Activated CD4-positive, alpha-beta T cell treated with anti-CD3 and anti-CD28 coated beads, Interleukin-2, Interleukin-4, amounts not matched to agents 100 ng/mL and 50 ng/mL, durations not matched to agents 16 hours and 8 hours (primary cell): ENCODE results near the gene ROBO1.
"Not testable (repeated sequence)": the region's sequence is repeated elsewhere in the genome, so short reads cannot be mapped to it uniquely, and the experiment has no call there.

Experiments
- DNase-seq: peaks from one replicate; pipeline ENCODE4 v3.0.0-alpha.2; 2020; ENCODE audit warnings: low spot score

ROBO1 gene

DNA sequence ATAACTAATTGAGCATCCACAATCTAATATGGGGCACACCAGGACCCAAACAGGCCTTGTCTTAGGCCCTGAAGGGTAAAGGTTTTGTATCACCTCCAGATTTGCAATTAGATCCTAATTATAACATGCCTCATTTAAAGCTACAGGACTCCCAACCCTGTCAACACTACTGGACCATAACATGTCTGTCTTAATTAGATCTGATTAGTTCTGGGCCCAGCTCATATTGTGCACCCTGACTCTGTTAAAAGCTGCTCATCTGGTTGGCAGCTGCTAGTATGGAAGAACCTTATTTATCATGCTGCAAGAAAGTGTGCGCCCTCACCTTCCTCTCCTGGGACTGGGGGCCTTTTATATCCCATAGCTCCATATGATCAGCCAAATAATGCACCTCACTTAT is 457.8 kb downstream of the ROBO1 start:
- DNase-seq = no peak

DNA sequence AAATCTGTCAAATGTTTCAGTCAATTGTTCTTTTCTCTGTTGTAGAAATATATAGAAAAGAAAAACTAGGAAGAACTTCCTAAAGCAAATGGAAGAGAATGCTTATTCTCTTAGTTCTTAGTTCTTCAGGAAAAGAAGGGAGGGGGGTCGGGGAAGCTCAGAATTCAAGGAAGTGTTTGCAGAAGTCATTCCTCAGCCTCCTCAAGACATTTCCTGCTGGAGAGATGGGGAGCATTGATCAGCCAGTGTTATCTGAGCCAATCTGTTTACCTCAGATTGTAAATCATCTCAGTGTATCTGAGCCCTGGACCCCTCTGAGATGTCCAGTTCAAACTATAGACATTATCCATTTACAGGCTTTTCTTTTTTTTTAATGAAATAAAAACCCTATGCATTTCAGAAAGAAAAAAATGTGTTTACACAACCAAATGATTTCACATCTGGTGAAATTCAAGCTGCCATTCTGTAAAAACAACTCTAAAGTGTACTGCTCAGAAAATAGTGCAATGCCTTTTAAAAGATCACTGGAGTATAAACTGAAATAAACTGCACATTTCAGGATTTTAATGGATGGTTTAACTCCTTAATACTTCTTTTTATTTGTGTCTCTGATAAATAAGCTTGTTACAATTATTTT is 460.7 kb downstream of the ROBO1 start:
- DNase-seq = no peak

DNA sequence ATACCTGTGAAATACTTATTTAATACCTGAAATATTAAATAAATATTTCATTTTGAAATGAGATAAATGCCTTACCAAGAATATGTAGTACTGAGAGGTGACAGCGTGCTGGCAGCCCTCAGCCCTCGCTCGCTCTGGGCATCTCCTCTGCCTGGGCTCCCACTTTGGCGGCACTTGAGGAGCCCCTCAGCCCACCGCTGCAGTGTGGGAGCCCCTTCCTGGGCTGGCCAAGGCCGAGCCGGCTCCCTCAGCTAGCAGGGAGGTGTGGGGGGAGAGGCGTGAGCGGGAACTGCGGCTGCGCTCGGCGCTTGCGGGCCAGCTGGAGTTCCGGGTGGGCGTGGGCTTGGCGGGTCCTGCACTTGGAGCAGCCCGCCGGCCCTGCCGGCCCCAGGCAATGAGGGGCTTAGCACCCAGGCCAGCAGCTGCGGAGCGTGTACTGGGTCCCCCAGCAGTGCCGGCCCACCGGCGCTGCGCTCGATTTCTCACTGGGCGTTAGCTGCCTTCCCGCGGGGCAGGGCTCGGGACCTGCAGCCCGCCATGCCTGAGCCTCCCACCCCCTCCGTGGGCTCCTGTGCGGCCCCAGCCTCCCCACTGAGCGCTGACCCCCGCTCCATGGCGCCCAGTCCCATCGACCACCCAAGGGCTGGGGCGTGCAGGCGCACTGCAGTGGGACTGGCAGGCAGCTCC is 467.7 kb downstream of the ROBO1 start:
- DNase-seq = not testable (repeated sequence)

DNA sequence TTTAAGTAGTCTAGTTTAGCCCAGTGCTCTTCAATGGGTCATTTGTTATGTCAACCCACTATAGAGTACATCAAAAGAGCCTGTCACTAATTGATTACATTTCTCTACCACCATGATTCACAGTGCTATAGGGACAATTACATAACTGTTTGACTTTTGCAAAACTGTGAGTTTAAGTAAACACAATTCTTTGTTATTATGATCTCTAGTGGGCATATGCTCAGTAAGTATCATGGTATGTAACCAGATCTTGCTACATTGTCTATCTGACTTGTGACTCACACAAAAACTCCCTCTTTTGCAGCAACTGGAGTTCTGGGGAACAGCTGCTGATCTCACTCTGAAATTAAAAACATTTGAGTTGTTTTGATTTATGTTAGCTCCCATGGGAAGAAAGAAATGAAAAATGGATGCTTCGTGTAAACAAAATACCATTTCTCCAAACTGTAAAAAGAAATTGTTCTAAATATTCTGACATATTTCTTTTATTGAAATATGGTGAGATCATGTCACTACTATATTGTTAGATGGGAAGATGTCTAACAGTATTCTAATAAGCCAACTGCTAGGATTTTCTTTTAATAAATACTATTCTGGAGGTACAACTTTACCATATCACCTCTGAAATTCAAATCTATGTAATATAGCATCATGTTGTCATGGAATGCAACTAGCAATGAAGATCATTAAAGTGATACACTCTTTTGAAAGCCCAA is 470.4 kb downstream of the ROBO1 start:
- DNase-seq = no peak

DNA sequence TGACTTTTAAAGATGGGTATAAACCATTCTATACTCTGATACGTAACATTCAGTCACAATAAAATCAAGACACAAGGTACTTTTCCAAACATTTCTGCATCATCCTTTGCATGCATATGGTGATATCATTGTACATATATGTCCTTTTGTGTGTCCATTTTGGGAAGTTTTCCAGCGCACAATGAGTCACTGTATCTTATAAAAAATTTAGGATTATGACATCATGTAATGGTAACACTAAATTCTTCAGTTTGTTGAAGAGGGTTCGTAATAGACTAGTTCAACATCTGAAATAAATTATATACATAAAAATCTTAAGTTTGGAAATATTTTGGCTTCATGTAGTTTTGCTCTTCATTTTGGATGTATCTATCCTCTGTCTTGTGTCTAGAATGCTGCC is 480.9 kb downstream of the ROBO1 start:
- no peak for DNase-seq

DNA sequence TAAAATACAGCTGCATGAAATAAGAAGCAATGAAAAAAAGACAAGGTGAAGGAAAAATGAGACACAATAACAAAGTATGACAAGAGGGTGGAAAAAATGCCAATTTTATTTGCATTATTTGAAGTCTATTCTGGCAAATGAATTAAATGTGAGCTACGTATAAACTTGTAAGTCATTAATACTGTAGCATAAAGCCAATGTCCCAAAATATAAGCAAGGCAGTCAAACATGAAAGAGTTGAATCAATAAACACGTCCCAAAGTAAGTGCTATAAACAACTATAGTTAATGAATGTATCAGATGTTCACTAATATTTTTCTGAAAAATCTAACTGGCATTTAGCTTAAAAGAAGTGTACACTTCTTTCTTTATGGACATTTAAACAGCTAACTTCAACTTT is 481.9 kb downstream of the ROBO1 start:
- no peak for DNase-seq

DNA sequence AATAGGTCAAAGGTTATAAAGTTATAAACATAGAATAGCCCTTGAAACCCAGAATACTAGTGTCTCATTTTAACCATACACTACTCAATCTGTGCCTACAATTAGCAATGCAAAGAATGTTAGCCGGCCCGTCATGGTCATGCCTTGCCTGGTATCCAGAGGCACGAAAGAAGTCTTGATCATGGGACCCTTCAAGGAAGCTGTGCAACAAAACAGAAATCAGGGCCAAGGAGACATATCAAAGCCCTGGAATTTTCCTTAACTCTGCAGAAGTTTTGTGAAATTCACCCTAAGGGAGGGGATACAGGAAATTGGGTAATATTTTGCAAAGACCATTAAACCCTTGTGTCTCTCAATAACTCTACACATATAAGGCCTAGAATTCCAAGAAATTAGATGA is 482.4 kb downstream of the ROBO1 start:
- DNase-seq = no peak

DNA sequence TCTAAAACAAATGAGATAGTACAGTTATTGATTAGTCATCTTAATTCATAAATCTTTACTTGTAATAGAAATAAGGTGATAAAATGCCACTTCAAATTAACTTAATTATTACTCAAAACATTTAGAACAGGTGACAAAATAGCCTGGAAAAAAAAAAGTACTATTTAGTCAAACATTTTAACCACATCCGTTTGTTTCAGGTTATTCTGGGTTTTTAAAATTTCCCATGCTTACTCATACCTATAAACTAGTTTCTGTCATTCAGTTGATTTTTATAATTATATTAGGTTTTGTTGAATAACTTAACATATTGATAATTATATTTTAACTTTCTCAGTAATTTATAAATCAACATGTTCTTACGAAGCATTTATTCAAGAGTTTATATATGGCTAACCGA is 483.0 kb downstream of the ROBO1 start:
- no peak for DNase-seq

DNA sequence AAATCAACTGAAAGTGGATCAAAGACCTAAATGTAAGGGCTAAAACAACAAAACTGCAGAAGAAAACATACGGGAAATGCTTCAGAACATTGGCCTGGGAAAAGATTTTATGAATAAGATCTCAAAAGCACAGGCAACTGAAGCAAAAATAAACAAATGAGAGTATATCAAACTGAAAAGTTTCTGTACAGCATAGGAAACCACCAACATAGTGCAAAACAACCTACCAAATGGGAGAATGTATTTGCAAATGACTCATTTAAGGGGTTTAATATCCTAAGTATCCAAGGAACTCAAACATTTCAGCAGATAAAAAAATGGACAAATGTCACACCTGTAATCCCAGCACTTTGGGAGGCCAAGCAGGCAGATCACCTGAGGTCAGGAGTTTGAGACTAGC is 489.1 kb downstream of the ROBO1 start:
- no peak for DNase-seq

DNA sequence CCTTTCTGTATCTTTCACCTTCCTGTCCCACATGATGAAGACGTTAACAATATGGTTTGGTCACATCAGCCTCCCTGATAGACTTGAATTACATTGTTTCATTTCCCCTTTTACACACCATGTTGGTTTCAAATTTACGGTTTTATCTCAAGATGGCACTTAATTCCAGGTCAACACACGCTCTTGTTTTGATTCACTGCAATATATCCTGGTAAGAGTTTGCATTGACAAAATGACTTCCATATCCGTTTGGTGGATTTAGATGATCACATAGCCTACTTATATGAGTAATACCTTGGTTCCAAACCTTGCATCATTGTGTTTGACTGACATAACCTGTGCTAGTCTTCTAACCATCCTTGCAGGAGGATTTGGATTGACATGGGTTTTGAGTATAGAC is 499.4 kb downstream of the ROBO1 start:
- no peak for DNase-seq

DNA sequence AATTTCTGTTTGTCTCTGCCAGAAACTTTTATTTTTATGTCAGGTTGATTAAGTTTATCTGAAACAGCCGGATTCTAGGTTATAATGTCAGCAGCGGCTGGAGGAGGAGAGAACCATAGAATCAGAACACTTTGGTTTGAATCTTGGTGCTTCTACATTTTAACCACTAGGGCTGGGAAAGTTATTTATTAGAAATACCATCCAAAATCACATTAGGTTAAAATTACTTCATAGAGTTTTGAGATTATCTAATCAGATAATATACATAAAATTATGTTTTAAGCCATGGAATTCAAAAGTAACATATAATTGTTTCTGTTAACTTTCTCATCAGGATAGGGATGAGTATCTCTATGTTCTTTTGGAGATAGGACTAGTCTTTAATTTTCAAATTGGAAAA is 502.9 kb downstream of the ROBO1 start:
- DNase-seq = no peak

DNA sequence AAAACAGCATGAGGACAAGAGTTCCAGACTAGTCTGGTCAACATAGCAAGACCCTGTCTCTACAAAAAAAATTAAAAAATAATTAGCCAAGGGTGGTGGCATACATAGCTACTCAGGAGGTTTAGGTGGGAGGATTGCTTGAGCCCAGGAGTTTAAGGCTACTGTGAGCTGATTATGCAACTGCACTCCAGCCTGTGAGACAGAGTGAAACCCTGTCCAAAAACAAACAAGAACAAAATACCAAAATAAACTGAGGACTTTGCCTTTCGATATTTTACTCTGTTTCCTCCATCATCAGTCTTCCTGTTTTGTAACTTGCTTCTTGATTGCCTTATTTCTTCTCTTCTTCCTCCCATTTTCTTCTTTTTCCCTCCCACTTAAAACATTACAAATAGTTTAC is 504.4 kb downstream of the ROBO1 start:
- DNase-seq = no peak

DNA sequence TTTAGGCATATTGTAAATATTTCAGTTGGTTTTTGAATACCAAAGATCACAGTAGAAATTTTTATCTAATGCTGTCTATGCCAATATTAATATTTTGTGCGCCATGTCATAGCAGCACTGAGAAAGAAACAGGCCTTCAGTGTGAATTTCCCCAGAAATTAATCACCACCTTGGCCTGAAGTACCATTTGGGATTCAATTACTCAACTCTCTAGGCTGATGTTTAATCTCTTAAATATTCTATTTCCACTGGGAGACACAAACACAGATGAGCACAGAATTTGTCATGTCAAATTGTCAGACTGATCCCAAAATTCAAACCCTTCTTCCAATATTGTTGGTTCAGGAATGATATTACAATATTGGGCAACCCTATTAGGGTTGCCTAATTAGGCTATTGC is 509.3 kb downstream of the ROBO1 start:
- DNase-seq = no peak

DNA sequence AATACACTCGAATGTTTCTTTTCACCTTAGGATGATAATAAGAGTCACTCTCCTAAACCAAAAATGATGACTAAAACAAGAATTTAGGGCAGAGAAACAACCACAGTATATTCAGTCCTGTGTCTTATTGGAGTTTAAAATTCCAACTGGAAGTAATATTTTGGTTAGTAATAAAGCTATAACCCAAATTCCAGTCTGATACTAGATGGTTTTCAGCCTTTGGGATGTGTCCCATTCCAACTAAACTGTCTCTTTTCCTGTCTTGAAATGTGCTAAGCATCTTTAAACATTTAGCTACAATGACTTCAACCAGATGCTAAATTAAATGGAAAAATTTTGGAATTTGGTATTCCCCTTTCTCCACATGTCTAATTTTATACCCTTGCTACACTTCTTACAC is 510.0 kb downstream of the ROBO1 start:
- no peak for DNase-seq

DNA sequence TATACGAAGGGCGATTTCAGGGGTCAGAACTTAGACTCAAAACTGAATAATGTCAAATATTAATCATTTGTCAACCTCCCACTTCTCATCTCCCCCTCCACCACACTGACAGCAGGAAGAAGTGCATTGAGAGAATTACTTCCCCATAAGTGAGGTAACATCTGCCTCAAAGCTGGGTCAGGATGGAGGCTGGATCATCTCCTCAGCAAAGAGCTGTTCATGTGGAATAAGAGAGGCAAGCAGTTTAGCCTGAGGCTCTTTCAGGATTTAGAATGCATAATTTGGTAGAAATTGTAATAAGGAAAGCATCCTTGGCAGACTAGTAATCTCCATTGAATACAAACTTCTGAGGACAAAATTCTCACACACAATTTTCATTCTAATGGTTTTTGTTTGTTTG is 512.1 kb downstream of the ROBO1 start:
- DNase-seq = no peak

DNA sequence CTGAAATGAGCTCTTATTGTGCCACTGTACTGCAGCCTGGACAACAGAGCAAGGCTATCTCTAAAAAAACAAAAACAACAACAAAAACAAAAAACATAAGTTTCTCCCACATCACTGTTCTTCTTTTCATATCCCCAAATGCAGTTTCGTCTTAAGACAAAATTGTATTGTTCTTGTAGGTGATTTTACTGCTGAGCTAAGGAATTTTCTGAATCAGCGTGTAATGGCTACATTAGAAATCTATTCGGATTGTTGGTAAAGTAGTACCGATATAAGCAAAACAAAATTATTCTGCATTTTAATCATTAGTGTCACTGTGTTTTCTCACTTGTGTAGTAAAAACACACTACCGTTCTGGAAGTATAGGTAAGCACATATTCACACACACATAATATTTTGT is 512.5 kb downstream of the ROBO1 start:
- no peak for DNase-seq

DNA sequence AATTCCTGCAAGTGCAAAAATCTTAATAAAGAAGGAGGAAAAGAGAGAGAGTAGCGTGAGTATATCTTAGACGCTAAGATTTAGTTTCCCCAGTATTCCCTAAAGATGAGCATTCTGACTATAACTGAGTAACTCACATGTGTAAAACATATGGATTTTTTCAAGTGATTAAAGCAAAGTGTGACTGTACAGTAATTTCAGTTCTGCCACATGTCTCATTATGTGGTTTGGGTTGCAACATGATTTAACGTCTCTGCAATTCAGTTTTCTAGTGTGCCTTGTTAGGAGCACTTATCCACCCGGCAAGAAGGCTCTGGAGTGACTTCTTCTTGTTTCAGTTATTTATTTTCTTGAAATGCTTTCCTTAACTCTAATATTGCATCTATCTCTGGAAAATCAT is 514.1 kb downstream of the ROBO1 start:
- DNase-seq = no peak

DNA sequence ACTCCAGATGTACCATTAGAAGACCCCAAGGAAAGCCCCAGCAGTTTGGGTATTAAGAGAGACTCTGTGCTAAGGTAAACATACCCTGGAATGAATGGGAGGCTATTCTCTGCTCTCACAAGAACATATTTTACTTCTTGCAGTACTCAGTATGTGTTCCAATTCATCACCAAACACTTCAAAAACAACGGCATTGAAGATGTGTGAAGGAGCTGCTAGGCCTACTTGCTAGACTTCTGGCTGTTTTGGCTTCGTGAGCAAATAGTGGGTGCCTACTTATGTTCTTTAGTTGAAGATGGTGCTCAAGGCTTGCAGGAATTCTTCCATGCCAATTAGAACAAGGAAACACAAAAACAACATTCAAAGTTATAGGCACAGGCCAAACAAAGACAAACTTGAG is 514.5 kb downstream of the ROBO1 start:
- no peak for DNase-seq

DNA sequence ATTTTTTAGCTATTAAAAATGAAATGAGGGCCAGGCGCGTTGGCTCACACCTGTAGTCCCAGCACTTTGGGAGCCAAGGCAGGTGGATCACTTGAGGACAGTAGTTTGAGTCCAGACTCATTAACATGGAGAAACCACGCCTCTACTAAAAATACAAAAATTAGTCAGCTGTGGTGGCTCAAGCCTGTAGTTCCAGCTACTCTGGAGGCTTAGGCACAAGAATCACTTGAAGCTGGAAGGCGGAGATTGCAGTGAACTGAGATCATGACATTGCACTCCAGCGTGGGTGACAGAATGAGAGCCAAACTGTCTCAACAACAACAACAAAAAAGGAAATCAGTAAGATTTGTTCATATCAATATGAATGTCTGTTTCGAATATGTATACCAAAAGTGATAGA is 517.1 kb downstream of the ROBO1 start:
- DNase-seq = no peak

DNA sequence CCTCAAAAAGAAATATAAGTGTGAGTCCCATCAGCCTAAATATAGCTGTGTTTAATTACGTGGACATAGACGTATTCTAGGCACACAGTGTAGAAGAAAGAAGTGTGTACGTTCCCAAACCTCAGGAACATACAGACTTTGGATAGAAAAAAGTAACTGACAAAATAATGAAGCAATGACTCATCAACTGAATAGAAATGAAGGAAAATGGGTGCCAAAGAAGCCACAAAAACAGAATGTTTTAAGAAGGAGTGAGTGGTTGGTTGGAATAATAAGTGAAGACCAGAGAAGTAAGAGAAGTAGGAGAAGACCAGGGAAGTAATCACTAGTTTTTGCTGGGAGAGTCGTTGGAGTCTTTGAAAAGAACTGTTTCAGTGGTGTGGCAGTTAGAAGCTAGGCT is 518.1 kb downstream of the ROBO1 start:
- DNase-seq = no peak

DNA sequence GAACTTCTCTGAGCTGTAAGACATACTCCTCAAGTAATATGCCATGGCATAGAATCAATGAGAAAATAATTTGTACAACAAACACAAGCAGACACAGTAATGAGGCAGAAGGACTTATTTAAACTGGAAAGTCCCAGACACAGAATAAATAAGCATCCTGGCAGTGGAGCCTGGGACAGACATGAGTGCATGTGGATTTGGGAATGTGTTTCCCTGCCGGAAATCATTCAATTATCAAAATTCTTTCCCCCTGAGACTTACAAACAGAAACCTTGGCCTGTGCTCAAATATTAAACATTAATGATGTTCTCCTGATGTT is 520.1 kb downstream of the ROBO1 start:
- no peak for DNase-seq

DNA sequence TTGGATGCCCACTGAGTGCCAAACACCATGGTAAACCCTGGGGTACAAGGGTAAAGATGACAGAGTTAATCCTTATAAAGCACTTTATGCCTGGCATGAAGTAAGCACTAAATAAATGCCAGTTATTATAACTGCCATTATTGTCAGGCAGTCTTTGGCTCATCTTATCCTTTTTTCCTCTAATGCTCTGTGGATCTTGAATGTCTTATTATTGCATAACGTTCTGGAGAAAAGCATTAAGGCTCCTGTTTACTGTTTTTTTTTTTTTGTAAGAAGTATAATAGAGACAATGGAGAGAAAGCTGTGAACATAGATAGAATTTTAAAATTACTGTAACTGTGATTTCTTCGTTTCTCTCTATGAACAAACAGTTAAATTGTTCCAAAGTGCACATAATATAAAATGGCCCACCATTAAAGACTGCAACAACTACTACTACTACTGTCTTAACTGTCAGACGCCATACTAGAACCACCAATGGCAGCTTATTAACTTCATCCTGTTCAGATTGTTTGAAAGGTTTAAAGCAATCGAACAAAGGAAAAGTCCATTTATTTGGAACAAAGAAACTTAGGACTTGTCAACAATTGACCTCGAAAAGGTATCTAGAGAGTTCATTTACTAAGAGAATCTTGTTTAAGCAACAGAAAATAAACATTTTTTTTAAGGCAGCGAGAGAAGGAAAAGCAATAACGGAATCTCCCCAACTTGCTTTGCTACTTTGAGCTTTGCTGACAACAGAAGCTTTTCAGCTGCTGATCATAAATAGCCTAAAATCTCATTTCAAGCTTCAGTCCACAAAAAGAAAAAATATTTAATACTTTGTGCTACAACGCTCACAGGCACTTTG is 520.7 kb downstream of the ROBO1 start:
- DNase-seq = no peak
